Activated CD8-positive, alpha-beta memory T cell treated with anti-CD3 and anti-CD28 coated beads, Interleukin-2, amount 50 U/mL, for 1 hour (primary cell): ENCODE measurements around the gene KSR1.
"Not testable (repeated sequence)": the region's sequence is repeated elsewhere in the genome, so short reads cannot be mapped to it uniquely, and the experiment has no call there.

Experiments used
- DNase-seq: peaks from one replicate; pipeline ENCODE4 v3.0.0-alpha.2; 2020; ENCODE audit errors: extremely low read depth

Gene KSR1

DNA sequence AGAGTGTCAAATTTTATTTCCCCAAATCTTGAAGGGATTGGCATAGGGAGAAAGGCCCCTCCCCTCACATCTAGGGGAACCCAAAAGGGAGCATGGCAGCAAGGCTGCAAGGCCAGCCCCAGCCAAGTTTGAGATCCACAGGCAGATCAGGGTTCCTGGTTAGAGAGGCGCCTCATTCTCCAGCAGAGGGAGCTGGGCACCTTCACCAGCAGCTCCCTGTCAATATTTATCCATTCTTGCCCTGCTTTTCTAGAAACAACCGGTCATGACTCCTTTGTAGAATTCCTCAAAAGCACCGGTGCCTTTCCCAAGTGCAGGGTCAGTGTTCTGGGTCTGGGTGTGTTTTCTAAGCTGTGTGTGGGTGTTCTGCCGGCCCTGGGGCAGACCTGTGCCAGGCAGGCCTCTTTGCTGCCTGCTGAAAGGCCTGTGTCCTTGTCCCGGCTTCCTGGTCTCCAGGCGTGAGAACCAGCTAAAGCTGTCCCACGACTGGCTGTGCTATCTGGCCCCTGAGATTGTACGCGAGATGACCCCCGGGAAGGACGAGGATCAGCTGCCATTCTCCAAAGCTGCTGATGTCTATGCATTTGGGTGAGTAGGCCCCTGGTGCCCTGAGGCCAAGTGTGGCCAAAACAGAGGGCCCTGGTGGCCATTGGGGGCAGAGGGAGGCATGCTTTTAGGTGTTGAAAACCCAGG, 153.5 kb downstream of the KSR1 start:
- DNase-seq, result no peak

DNA sequence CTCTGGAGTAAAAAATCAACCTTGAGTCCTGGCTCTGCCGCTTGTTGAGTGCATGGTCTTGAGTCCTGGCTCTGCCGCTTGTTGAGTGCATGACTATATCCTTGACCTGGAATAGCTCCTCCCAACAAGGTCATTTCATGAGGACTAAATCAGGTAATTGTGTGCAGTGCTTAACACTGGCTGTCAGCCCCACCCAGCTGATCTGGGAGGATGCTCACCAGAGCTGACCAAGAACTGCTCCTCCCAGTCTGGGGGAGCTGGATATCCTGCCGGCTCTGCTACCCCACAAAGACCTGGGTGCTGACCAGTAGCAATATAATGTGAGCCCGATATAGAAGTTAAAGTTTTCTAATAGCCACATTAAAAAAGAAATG, 154.0 kb downstream of the KSR1 start:
- DNase-seq, result no peak

DNA sequence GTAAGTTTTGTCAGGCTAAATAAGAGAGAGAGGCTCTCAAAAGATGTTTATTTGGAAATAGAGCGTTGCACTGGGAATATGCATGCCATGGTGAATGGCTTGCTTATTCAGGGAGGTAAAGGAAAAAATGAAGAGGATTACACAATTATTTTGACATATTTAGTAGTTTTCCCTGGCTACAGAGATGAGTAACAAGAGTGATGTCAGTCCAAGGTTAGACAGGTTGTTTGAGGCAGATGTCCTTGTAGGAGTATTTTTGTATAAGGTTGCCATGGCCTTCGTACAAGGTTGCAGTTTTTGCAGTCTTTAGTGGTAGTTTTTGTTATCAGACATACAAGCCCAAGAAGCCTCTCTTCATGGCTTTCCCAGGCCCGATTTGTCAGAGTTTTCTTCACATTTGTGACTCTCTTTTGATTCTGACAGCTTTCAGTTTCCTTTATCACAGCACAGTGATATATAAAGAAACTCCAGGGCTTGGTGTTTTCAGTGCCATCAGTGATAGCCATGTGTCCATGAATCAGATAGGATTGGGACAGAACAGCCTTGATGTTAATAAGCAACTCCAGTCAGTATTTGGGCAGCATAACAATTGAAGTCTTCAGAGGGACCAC, 156.0 kb downstream of the KSR1 start:
- DNase-seq, result no peak

DNA sequence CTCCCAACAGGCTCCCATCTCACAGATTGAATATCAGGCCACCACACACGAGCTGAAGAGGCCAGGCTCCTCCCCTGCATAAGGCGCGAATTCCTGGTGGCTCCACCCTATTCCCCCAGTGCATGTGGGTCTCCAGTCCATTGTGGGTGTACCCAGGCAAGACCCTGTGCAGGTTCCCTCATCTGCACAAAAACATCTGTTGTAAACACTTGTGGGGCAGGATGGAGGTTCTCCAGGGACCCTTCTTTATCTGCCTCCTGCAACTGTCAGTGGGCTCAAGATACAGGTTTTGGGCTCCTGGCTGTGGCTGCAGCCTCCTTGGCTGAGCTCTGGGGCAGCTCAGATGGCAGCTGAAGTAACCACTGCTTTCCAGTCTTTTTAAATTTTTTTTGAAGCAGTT, 157.2 kb downstream of the KSR1 start:
- DNase-seq, result no peak

DNA sequence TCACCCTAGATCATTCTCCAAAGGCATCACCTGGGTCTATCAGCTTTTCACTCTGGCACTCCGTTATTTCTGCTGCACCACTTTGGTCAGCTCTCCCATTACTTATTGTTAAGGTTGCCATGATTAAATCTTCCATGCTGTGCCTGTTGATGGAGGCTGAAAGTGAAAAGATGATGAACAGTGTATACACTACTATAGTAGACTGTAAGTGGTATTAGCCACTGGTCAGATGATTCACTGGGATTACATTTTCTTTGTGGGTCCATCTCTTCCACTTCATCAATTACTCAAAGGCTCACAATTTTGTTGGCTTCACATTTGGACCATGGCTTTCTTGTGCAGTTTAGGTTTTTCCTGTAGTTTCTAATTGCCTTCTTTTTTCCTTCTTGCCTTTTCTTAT, 158.9 kb downstream of the KSR1 start:
- DNase-seq, result no peak

DNA sequence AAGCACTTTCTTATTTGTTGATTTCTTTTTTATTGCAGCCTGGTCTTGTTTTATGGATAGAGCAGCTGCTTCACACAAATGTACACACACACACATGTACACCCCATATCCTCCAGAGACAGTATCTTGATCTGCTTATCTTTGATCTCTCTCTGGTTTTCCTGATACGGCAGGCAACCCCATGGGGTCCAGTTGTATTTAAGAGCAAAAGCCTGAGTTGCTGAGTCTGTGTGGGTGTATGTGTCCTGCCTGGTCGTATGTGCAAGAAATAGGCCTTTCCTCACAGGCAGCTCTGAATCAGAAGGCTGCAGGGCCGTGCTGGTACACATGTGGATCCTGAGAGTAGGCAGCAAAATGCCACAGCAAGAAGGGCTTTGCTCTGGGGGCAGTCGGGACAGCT, 160.2 kb downstream of the KSR1 start:
- no peak for DNase-seq

DNA sequence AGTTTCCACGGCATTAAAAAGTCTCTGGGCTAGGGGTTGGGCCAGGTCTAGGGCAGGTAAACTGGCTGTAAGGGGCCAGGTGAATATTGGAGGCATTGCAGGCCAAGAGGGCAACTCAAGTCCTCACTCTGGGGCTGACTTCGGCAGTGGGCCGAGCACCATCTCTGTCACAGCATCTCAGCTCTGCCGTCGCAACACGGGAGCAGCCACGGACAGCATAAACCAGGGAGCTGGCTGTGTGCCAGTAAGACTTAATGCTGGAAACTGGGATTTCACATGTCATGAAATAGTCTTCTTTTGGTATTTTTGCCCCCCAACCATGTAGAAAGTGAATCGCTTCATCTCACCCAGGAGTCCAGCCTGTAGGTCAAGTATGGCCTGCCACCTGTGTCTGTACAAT, 162.2 kb downstream of the KSR1 start:
- DNase-seq, result no peak

DNA sequence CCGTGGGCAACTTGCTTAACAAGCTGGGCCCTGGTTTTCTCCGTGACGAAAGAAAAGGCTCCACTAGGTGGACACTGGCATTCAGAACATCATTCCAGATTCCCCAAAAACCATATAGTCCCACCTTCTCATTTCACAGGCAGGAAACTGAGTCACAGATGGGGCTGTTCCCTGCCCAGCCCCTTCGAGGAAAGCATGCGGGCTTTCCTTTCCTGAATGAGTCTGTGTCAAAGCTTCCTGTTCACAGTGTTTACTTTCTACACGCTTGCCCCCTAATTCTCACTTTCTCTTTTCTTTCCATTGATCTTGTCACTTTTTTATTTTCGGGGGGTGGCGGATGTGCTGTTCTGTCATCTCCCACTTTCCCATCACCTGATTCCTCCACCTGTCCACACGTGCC, 164.5 kb downstream of the KSR1 start:
- DNase-seq, result no peak

DNA sequence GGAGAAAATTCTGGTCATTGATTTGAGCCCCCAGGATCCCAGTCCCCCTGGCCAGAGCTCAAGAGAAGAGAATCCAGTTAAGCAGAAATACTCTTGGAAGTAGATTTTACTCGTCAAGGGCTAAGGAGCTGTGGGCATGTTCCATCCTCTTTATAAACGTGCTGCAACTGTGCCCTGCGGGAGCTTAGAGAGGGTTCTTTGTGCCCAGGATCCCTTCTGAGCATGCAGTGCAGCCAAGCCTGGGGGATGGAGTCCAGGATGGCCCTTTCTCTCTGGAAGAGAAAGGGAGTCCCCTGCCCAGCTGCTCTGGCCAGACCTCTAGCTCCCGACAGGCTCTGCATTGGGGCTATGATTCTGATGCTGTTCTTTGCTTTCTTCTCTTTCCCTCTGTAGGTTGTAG, 165.3 kb downstream of the KSR1 start:
- DNase-seq, result no peak

DNA sequence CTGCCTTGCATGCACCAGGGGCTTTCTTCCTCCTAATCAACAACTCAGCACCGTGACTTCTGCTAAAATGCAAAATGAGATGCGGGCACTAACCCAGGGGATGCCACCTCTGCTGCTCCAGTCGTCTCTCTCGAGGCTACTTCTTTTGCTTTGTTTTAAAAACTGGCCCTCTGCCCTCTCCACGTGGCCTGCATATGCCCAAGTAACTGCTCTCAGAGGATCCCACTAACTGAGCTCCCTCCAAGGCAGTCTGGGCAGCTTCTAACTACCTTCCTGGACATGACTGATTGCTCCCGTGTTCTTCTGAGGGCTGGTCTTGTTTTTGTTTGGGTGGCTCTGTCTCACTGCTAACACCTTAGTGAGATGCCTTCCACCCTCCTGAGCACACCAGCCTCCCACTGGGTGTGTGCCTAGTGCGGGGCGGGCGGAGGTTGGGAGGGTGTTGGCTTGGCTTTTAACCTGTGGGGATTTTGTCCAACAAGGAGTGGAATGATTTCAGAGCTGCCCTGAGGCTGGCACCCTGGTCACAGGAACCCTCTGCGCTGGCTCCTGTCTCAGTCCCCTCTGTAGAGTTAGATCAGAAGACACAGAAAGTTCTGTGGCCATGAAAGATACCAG, 165.8 kb downstream of the KSR1 start:
- DNase-seq, result no peak

DNA sequence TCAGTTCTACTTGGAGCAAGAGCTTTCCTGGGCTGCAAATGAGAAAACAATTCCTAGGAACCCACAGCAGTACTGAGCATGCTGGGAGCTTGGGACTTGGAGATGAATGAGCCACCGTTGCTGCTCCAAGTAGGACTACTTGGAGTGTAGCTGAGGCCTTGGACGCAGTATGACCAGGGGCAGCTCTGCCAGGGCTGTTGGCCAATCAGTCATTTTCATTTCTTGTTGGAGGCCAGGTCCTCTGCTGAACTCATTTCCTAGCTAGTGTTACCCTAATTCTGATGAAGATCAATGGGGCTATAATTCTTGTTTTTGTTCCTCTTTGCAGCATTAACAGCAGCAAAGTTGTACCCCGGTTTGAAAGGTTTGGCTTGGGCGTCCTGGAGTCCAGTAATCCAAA, 166.7 kb downstream of the KSR1 start:
- no peak for DNase-seq

DNA sequence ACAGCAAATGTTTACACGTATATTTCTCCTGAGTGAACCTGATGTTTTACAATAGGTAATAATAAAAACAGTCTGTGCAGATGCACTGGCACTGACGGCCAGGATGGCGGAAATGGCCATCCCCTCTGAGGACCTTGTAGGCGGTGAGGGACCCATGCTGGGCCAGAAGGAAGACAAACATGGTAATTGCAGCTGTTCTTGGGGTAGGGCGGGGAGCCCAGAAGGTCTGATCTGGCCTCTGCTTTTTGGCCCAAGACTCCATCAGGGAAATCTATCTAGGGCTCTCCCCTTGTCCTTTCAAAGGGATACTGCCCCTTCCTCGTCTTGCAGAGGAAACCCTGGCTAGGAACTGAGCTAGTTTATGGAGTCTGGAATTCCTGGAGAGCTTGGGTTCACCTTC, 167.4 kb downstream of the KSR1 start:
- no peak for DNase-seq

DNA sequence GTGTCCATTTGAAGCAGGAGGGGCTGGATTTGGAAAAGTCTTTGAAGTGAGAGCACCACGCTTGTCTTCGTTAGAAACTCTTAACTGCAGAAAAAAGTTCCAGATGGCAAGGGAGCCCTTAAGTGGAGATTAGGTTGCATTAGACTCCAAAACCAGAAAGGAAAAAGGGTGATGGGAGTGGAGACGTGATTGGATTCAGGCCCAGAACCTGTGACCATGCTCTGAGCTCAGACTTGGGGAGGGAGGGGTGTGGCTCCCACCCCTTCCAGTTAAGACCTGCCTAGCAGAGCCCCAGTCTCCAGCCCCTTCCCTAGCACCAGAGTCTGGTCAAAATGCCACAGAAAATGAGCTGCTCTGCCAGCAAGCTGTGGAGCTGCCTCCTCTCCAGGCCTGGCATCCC, 168.3 kb downstream of the KSR1 start:
- DNase-seq, result no peak

DNA sequence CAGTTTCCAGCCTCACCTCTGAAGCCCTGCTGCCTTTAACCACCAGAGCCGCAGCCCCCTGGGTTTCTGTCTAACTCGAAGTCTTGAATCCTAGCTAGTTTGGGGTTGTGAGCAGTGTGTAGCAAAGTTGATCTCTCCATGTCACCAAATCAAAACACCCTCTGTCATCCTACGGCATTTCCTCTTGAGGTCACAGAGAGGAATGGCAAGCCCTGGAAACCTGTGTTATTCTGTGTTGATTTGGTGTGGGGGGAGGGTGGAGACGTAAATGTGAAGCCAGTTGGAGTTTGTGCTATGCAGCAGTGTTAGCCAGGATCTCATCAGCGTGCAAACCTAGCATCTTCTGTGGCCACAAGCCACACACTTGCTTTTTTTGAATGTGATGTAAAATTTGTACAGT, 169.6 kb downstream of the KSR1 start:
- DNase-seq, result no peak

DNA sequence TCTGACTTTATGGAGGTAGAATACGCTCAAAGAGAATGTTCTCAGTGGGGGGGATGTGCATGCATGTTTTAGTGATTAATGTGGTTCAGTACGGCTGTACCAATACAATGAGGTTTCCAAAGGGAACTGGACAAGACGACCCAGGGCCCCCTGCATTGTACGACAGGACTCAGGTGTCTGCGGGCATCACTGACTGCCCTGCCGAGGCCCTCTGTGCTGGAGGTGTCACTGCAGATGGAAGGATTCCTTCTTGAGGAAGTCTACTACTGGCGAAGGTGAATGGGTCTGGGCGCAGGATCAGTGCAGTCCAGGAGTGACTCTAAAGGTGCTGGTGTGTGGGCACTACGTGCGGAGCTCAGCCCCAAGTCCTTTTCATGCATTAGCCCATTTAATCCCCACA, 171.3 kb downstream of the KSR1 start:
- no peak for DNase-seq

DNA sequence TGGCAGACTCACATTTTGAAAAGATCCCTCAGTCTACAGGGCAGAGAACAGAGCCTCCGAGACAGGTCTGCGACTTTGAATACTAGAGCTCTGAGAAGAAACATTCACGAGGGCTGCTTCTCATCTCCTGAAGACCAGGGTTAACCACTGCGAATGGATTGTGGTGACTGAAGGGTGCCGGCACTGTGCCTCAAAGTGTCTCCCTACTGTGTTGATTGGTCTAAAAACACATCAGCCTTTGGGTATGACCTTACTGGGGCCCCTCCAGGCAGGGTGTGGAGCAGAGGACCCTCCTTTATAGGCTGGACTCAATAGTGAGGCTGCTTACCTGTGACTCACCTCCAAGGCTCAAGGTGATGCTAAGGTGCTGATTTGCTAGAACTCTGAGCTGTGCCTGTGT, 172.1 kb downstream of the KSR1 start:
- no peak for DNase-seq

DNA sequence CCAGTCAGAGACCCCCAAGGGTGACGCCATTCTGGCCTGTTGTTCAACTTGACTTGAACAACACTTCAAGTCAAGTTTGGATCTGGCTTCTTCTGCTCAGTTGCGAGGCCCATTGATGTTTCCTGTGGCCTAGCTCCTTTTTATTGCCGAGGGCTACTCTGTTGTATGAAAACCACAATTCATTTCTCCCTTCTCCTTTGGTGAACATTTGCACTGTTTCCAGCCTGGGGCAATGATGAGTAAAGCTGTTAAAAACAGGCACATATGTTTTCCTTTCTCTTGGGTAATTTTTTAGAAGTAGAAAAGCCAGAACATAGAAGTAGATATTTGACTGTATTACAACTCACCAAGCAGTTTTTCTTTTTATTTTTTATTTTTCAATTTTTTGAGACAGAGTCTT, 173.0 kb downstream of the KSR1 start:
- DNase-seq, result not testable (repeated sequence)

DNA sequence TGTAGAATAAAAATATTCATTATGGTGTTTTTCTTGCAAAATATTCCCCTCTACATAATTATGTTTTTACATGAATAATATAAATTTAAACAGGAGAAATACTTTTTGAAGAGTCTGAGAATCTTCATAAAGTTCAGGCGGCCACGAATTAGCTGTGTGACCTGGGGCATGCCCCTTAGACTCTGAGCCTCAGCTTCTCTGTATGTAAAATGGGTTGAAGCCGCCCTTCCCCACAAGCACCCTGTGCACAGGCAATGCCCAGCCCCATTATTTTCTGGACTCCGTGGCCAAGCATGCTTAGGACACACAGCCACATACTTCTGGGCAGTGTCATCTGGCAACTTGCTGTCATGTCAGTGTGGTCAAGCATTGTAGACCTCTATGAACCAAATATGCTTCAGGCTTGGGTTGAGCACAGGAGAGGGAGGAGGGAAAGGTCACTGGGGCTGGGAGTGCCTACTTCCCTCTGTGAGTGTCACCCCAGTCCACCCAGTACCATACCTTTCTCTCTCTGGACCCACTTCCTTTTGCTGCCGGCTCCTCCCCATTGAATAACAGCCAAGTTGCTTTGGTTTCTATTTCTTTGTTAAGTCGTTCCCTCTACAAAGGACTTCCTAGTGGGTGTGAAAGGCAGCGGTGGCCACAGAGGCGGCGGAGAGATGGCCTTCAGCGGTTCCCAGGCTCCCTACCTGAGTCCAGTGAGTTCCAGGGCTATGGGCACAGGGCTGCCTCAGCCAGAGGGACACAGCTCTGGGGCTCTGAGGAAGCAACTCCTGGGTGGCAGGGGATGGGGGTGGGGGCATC, 174.6 kb downstream of the KSR1 start, which contains the start of gene LGALS9:
Gene LGALS9 (plus strand): TSS at position 582 of the 804 bp plus-strand sequence. CDS start 78 bp downstream, at position 660.
- no peak for DNase-seq

DNA sequence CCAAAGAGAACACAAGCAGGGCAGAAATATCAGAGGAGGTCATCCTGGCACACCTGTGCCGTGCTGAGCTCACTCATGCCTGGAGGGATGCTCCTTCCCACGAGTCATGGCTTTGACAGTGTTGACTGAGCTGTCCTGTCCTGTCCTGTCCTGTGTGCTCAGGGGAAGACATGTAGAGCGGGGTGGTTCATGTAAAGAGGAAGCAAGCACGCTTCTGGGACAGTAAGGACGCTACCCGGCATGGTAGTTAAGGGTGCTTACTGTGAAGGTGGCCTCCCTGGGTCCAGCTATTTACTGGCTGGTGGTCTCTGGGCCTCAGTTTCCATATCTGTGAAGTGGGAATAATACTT, 175.1 kb downstream of the KSR1 start:
- no peak for DNase-seq

DNA sequence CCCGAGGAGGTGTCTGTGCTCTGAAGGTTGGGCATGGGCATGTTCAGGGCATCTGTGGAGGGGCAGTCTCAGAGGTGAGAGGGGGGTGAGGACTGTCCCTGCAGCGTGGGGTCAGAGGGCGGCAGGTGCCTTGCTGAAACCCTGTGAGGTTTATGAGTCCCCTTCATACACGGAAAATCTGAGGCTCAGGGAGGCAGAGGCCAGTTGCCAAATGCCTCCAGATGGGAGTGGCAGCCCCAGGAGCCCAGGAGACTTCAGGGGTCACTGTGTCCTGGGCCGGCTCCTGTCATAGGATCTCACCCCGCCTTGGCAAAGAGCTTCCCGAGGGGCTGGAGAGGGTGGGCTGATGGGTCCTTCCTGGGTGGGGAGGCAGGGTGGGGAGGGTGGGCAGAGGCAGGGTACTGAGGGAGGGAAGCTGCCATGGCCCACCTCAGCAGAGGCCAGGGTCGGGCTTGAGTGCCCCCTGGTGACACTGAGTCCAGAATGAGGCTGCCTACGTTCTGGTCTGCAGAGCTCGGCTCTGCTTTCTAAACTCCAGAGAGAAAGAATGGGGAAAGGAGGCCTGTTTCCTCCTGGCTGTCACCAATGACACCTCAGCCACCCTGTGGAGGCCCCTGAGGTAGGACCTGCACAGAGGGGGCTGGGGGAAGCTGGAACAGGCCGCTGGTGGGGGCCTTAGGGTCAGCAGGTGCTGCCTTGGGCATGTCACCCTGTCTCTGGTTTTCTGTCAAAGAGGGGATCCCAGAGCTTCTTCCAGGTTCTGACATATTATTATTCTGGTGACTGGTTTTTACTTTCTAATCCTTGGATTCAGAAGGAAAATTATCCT, 175.9 kb downstream of the KSR1 start:
- no peak for DNase-seq

DNA sequence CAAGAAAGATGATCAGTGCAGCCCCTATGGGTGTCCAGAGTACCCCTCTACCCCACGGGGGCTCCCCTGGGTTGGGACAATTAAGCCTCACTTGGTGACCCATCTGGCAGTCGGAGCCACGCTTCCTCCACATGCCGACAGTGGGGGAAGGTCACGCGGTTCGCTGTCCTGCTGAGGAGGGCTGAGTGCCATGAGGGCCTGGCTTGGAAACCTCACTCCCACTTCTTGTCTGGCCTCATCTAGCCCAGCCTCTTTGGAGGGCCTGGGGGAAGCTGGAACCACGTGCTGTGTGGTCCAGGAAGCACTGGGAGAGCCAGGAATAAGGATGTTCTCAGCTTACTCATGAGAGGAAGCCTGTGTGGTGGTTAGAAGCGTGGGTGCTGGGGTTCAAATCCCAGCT, 176.5 kb downstream of the KSR1 start:
- not testable (repeated sequence) for DNase-seq
